ENCODE results near the gene TMPRSS11B.

The TMPRSS11B gene

GRCh38 chr4:68271851-68272357 lies 26.4 kb upstream of the TMPRSS11B start:
- no peak overlapping the region for H3K27ac ChIP-seq (ENCODE audit: extremely low read depth, low read depth, low read length)
- no peaks in the 10 kb centered on the region for H3K4me1 ChIP-seq (ENCODE audit: control insufficient read depth, insufficient read depth, low read length)
- CTCF ChIA-PET = interaction anchor here (0.6 to 1.6 kb wide), 18 partner anchors 10 to 1130 kb away, joined by 3 to 8 read pairs (median 4); no protein-coding TSS in a partner anchor

GRCh38 chr4:68267433-68267944 lies 22.0 kb upstream of the TMPRSS11B start:
- no peaks in the 10 kb centered on the region for H3K9me3 ChIP-seq (ENCODE audit: control insufficient read depth, insufficient read depth, low read depth, low read length)
- H3K4me1 ChIP-seq (ENCODE audit: control insufficient read depth, insufficient read depth, low read length) = no peaks in the 10 kb centered on the region
- H3K4me3 ChIP-seq (ENCODE audit: low read depth, low read length) = no peak overlapping the region
- no peaks in the 10 kb centered on the region for H3K36me3 ChIP-seq (ENCODE audit: control insufficient read depth in 2 of 2, insufficient read depth in 1 of 2, low read length in 2 of 2)
- ChIA-PET CTCF (no interaction called here), POLR2A (no interaction called here)
- TF ChIP-seq ZBTB26 (tag by site-specific recombination; optimal IDR thresholded peaks at IDR 0.05) (no peak), ZNF530 (tag by site-specific recombination; IDR thresholded peaks at IDR 0.05; ENCODE audit: low read depth) (no peak), ZNF600 (tag by site-specific recombination; IDR thresholded peaks at IDR 0.05) (no peak), ZNF214 (tag by site-specific recombination; IDR thresholded peaks at IDR 0.05; ENCODE audit: borderline replicate concordance) (no peak), ZBTB11 (tag by site-specific recombination; conservative IDR thresholded peaks at IDR 0.05; ENCODE audit: low read depth) (no peak), OVOL3 (tag by site-specific recombination; IDR thresholded peaks at IDR 0.05) (no peak), ZNF510 (tag by site-specific recombination; IDR thresholded peaks at IDR 0.05; ENCODE audit: insufficient replicate concordance) (no peak), ZNF223 (tag by site-specific recombination; IDR thresholded peaks at IDR 0.05) (no peak), ZSCAN30 (tag by site-specific recombination; IDR thresholded peaks at IDR 0.05) (no peak), SALL2 (tag by site-specific recombination; IDR thresholded peaks at IDR 0.05; ENCODE audit: borderline replicate concordance) (no peak), ZNF48 (tag by site-specific recombination; IDR thresholded peaks at IDR 0.05) (no peak), ZNF16 (tag by site-specific recombination; IDR thresholded peaks at IDR 0.05; ENCODE audit: low read depth) (no peak), SETDB1 (IDR thresholded peaks at IDR 0.05; ENCODE audit: insufficient read length, low read length) (no peak), SP3 (tag by site-specific recombination; IDR thresholded peaks at IDR 0.05) (no peak), KLF17 (tag by site-specific recombination; IDR thresholded peaks at IDR 0.05) (no peak)
- no peak overlapping the region for H3K27ac ChIP-seq (ENCODE audit: extremely low read depth, low read depth, low read length)

More at GRCh38 chr4:68271851-68272357, 26.4 kb upstream of the TMPRSS11B start:
- TF ChIP-seq PRDM6 (tag by site-specific recombination; IDR thresholded peaks at IDR 0.05) = no peak
- peak; percentile 56 for TF ChIP-seq ZNF654 (tag by site-specific recombination; IDR thresholded peaks at IDR 0.05; ENCODE audit: low read depth)
- Histone ChIP-seq H3K9me3 (ENCODE audit: control insufficient read depth, insufficient read depth, low read depth, low read length) (no peaks in the 10 kb centered on the region), H3K4me3 (ENCODE audit: low read depth, low read length) (no peak overlapping the region), H3K36me3 (ENCODE audit: control insufficient read depth in 2 of 2, insufficient read depth in 1 of 2, low read length in 2 of 2) (no peaks in the 10 kb centered on the region)
- POLR2A ChIA-PET = no interaction called here

All from HEK293 (cell line).